Skeletal muscle tissue (tissue), 4 donors: Measurements from ENCODE around the gene CIAO3. TPM values are rescaled to one million over a fixed set of nuclear protein-coding genes. Genes with fewer than 3 reads are reported as not detected.

Experiments used
- H3K27ac ChIP-seq: one replicate; pipeline ENCODE4 v1.7.0; 2013; ENCODE audit warnings: mild to moderate bottlenecking, low read depth, low read length, inconsistent platforms
- H3K27me3 ChIP-seq, 3 donors: one replicate each; pipeline ENCODE4 v1.7.0; 2013; ENCODE audit warnings: low read length in 3 of 3; ENCODE audit not compliant: control insufficient read depth in 3 of 3, insufficient read depth in 3 of 3
- H3K36me3 ChIP-seq, 3 donors: one replicate each; pipeline ENCODE4 v1.7.0; 2013; ENCODE audit warnings: low read length in 3 of 3; ENCODE audit not compliant: control insufficient read depth in 3 of 3, insufficient read depth in 3 of 3
- H3K4me1 ChIP-seq, 3 donors: one replicate each; pipeline ENCODE4 v1.7.0; 2013; ENCODE audit warnings: low read length in 3 of 3, mild to moderate bottlenecking in 3 of 3; ENCODE audit not compliant: control insufficient read depth in 3 of 3, insufficient read depth in 3 of 3
- H3K4me3 ChIP-seq, 3 donors: one replicate each; pipeline ENCODE4 v1.7.0; 2013; ENCODE audit warnings: low read length in 3 of 3
- H3K9ac ChIP-seq, 3 donors: one replicate each; pipeline ENCODE4 v1.7.0; 2013; ENCODE audit warnings: low read length in 3 of 3, mild to moderate bottlenecking in 3 of 3, moderate library complexity in 2 of 3, low read depth in 1 of 3
- H3K9me3 ChIP-seq, 3 donors: one replicate each; pipeline ENCODE4 v1.7.0; 2013; ENCODE audit warnings: low read length in 3 of 3; ENCODE audit not compliant: control insufficient read depth in 3 of 3
- total RNA-seq: library from RNA; depleted of rRNA; stranded (reverse); fragments of >200 nt; gene quantifications from one replicate; pipeline ENCODE4 v1.2.3, GENCODE V29; 2014
- donor health status: Osteomylitis.

Gene CIAO3
- total RNA-seq, 1 donor from 2014 or later, result 43.3 TPM

- Histone ChIP-seq H3K9ac (no peak overlapping the region), H3K27ac (no peak overlapping the region), H3K4me1 (peaks cover 17 to 31% (median 20%) of the 10 kb centered on the region in 3 donors), H3K4me3 (no peak overlapping the region), H3K36me3 (no peaks in the 10 kb centered on the region), H3K9me3 (no peaks in the 10 kb centered on the region), H3K27me3 (peaks cover 46 to 54% (median 52%) of the 10 kb centered on the region in 3 donors)
These were observed 29.1 kb downstream of the CIAO3 start for GRCh38 chr16:711548-712320.

DNA sequence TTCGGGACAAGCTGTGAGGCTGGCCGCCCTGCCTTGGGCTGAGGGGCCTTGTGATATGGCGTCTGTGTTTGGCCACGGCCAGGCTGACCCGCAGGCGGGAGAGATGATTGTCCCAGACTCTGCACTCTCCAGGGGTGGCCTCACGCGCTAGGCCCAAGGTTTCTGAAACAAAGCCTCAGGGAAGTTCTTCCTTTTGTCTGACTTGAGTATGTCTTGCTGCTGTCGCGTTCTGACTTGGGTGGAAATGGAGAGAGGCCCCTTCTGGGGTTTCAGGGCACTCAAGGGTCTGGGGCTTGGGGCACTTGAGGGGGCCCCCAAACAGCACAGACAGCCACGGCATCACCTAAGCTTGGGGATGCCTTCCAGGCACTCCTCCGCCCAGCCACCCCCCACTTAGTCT lies 29.7 kb downstream of the CIAO3 start:
- Histone ChIP-seq H3K27ac (no peak overlapping the region), H3K9ac (no peak overlapping the region), H3K4me3 (no peak overlapping the region), H3K27me3 (peaks cover 52 to 61% (median 58%) of the 10 kb centered on the region in 3 donors), H3K4me1 (peaks cover 11 to 28% (median 13%) of the 10 kb centered on the region in 3 donors), H3K9me3 (no peaks in the 10 kb centered on the region), H3K36me3 (no peaks in the 10 kb centered on the region)

GRCh38 chr16:710500-711075 lies 30.2 kb downstream of the CIAO3 start:
- peaks cover 9 to 24% (median 9%) of the 10 kb centered on the region in 3 donors for H3K4me1 ChIP-seq
- no peaks in the 10 kb centered on the region for H3K9me3 ChIP-seq
- H3K36me3 ChIP-seq, result no peaks in the 10 kb centered on the region
- H3K27ac ChIP-seq, result no peak overlapping the region
- no peak overlapping the region for H3K9ac ChIP-seq
- peaks cover 52 to 61% (median 58%) of the 10 kb centered on the region in 3 donors for H3K27me3 ChIP-seq
- no peak overlapping the region for H3K4me3 ChIP-seq

- Histone ChIP-seq H3K4me3 (no peak overlapping the region), H3K4me1 (peaks cover 9 to 21% (median 9%) of the 10 kb centered on the region in 3 donors), H3K9ac (no peak overlapping the region), H3K27ac (no peak overlapping the region), H3K36me3 (no peaks in the 10 kb centered on the region), H3K27me3 (peaks cover 55 to 66% (median 60%) of the 10 kb centered on the region in 3 donors), H3K9me3 (no peaks in the 10 kb centered on the region)
These were observed 31.0 kb downstream of the CIAO3 start for GRCh38 chr16:709566-710499.

DNA sequence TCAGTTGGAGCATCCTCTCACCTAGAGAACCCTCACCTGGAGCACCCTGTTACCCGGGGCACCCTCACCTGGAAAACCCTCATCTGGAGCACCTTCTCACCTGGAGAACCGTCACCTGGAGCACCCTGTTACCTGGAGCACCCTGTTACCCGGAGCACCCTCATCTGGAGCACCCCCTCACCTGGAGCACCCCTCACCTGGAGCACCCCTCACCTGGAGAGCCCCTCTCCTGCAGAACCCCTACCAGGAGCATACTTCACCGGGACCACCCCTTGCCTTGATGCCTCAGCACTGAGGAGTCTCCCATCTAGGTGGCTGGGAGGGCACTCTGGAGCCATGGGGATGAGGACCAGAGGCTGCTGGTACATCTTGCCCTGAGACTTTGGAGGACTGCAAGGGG lies 31.8 kb downstream of the CIAO3 start:
- H3K27me3 ChIP-seq, result peaks cover 64 to 73% (median 67%) of the 10 kb centered on the region in 3 donors
- no peak overlapping the region for H3K27ac ChIP-seq
- H3K9me3 ChIP-seq, result no peaks in the 10 kb centered on the region
- no peak overlapping the region for H3K9ac ChIP-seq
- H3K4me3 ChIP-seq, result no peak overlapping the region
- H3K4me1 ChIP-seq, result peaks cover under 1 to 14% (median 7%) of the 10 kb centered on the region in 3 donors
- H3K36me3 ChIP-seq, result no peaks in the 10 kb centered on the region

DNA sequence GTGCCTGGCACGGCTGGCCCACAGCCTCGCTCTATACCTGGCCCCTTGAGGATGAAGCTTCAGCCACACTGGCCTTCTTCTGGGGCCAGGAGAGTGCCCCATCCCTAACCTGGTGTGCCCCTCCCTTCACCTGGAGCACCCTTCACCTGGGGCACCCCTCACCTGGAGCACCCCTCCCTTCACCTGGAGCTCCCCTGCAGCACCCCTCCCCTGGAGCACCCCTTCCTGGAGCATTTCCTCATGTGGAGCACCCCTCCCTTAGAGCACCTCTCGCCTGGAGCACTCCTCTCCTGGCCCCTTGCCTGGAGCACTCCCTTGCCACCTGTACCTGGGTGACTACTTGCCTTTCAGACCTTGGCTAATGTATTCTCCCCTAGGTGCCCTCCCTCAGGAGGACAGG lies 32.8 kb downstream of the CIAO3 start:
- Histone ChIP-seq H3K4me3 (no peak overlapping the region), H3K36me3 (no peaks in the 10 kb centered on the region), H3K9ac (no peak overlapping the region), H3K27ac (no peak overlapping the region), H3K27me3 (peaks cover 71 to 79% (median 73%) of the 10 kb centered on the region in 3 donors), H3K9me3 (no peaks in the 10 kb centered on the region), H3K4me1 (peaks cover 0 to 13% (median 7%) of the 10 kb centered on the region in 3 donors)

DNA sequence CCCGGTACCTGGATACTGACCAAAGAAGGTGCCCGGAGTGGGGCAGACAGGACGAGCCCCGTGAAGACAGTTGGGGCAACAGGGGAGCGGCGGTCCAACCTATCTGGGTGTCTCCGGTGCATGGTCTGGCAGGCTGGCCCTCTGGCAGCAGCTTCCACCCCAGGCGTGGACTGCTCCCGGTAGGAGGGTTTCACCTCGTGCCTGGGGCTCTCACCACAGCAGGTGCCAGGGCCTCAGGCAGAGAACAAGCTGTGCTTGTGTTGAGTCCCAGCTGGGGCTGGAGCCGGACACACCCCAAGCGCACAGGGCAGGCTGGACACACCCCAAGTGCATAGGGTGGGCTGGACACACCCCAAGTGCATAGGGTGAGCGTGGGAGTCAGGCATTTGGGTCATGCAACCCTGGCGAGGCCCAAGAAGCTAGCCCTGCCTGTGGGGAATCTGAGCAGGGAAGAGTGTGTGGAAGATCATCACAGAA lies 33.7 kb downstream of the CIAO3 start:
- Histone ChIP-seq H3K27me3 (peaks cover 80 to 88% (median 83%) of the 10 kb centered on the region in 3 donors), H3K9ac (no peak overlapping the region), H3K36me3 (no peaks in the 10 kb centered on the region), H3K9me3 (no peaks in the 10 kb centered on the region), H3K4me3 (no peak overlapping the region), H3K27ac (no peak overlapping the region), H3K4me1 (peaks cover 0 to 10% (median 7%) of the 10 kb centered on the region in 3 donors)

DNA sequence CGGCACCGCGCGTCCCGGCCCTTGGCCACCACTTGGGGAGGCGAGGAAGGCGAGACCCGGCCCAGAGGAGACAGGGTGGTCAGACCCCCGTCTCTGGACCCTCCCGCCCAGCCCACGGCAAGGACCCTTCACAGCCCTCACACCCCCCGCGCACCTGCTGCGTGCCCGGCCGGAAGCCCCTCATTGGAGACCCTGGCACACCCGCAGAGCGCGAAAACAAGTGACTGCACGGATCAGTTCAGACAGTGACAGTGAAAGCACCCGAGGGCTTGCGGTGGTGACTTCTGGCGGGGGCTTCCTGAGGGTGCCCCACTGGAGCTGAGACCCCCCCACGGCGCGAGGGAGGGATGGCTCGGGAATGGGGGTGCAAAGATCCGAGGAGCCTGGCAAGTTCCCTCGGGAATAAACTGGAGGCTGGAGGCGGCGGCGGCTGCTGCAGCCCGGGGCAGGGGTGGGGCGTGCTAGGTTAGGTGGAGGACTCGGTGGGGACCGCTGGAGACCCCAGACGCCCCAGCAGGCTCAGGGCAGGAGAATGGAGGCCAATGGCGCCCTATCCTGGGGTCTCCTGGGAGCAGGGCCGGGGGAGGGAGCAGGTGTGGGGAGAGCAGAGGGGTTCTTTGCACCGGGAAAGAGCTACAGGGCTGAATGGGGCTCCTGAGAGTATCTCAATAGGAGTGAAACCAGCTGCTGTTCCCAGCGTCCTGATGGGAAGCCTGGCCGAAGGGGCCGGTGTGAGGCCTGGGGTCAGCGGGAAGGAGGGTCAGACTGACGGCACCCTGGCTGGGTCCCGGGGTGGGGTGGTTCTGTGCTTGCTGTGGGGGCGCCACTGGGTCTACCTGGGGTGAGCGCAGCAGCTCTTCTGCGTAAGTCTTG lies 34.4 kb downstream of the CIAO3 start:
- Histone ChIP-seq H3K4me3 (no peak overlapping the region), H3K9ac (no peak overlapping the region), H3K27me3 (peaks cover 84 to 93% (median 87%) of the 10 kb centered on the region in 3 donors), H3K36me3 (no peaks in the 10 kb centered on the region), H3K4me1 (peaks cover 0 to 10% (median 4%) of the 10 kb centered on the region in 3 donors), H3K27ac (no peak overlapping the region), H3K9me3 (no peaks in the 10 kb centered on the region)
